SK-N-SH treated with all-trans-retinoic acid at 6 μM for 48 hours (cell line): ENCODE measurements around the gene AK3.

Experiments
- ATAC-seq: fragments of 200-7000 bp; cut with Tn5 transposase; 3 replicates; pipeline ENCODE4 v1.9.1; 2020; ENCODE audit warnings: mild to moderate bottlenecking, moderate library complexity
- ARNTL ChIP-seq: fragments of 450-650 bp; formaldehyde crosslinking; IDR thresholded peaks from 2 replicates; pipeline ENCODE4 v1.5.0; 2020; ENCODE audit warnings: low read depth, mild to moderate bottlenecking, moderate library complexity, borderline replicate concordance
- BACH2 ChIP-seq: fragments of 250-450 bp; sonication (Bioruptor Pico); IDR thresholded peaks from 2 replicates; pipeline ENCODE4 v1.9.0; 2021; ENCODE audit warnings: mild to moderate bottlenecking, borderline replicate concordance
- CSDC2 ChIP-seq: fragments of 250-450 bp; sonication (Bioruptor Pico); IDR thresholded peaks from 2 replicates; pipeline ENCODE4 v1.5.0; 2020; ENCODE audit warnings: mild to moderate bottlenecking, moderate library complexity
- ESRRG ChIP-seq: fragments of 250-450 bp; sonication (Bioruptor Pico); IDR thresholded peaks from 2 replicates; pipeline ENCODE4 v1.6.1; 2021; ENCODE audit warnings: mild to moderate bottlenecking
- GLIS3 ChIP-seq: fragments of 250-450 bp; sonication (Bioruptor Pico); IDR thresholded peaks from 2 replicates; pipeline ENCODE4 v1.5.0; 2020; ENCODE audit warnings: mild to moderate bottlenecking, moderate library complexity
- OSR1 ChIP-seq: fragments of 250-450 bp; sonication (Bioruptor Pico); IDR thresholded peaks from 2 replicates; pipeline ENCODE4 v1.8.0; 2022; ENCODE audit warnings: moderate library complexity, mild to moderate bottlenecking, inconsistent platforms
- PPARA ChIP-seq: fragments of 250-450 bp; sonication (Bioruptor Pico); IDR thresholded peaks from 2 replicates; pipeline ENCODE4 v1.5.0; 2020; ENCODE audit warnings: mild to moderate bottlenecking, borderline replicate concordance
- SNAI2 ChIP-seq: fragments of 250-450 bp; sonication (Bioruptor Pico); IDR thresholded peaks from 2 replicates; pipeline ENCODE4 v1.5.0; 2020; ENCODE audit warnings: mild to moderate bottlenecking, moderate library complexity
- TOX ChIP-seq: fragments of 250-450 bp; sonication (Bioruptor Pico); IDR thresholded peaks from 2 replicates; pipeline ENCODE4 v1.8.0; 2021; ENCODE audit warnings: mild to moderate bottlenecking, moderate library complexity, borderline replicate concordance
- ZFP3 ChIP-seq: fragments of 250-450 bp; sonication (Bioruptor Pico); IDR thresholded peaks from 2 replicates; pipeline ENCODE4 v1.5.0; 2020; ENCODE audit warnings: mild to moderate bottlenecking, moderate library complexity
- ZFP30 ChIP-seq: fragments of 450-650 bp; formaldehyde crosslinking; IDR thresholded peaks from 2 replicates; pipeline ENCODE4 v1.5.0; 2022; ENCODE audit warnings: mild to moderate bottlenecking, moderate library complexity
- ZNF565 ChIP-seq: fragments of 450-650 bp; formaldehyde crosslinking; conservative IDR thresholded peaks from 2 replicates; pipeline ENCODE4 v1.5.0; 2020; ENCODE audit warnings: low read depth, mild to moderate bottlenecking, moderate library complexity
- ZNF70 ChIP-seq: fragments of 450-650 bp; formaldehyde crosslinking; IDR thresholded peaks from 2 replicates; pipeline ENCODE4 v1.5.0; 2020; ENCODE audit warnings: mild to moderate bottlenecking, moderate library complexity
- ZNF8 ChIP-seq: fragments of 450-650 bp; formaldehyde crosslinking; IDR thresholded peaks from 2 replicates; pipeline ENCODE4 v1.5.0; 2020; ENCODE audit warnings: mild to moderate bottlenecking, moderate library complexity
- TF ChIP-seq, protein P1 (sequence below): fragments of 250-450 bp; sonication (Bioruptor Pico); IDR thresholded peaks from 2 replicates; pipeline ENCODE4 v1.5.0; 2020; ENCODE audit warnings: mild to moderate bottlenecking, moderate library complexity
- TF ChIP-seq, protein P2 (sequence below): fragments of 250-450 bp; sonication (Bioruptor Pico); IDR thresholded peaks from 2 replicates; pipeline ENCODE4 v1.8.0; 2020; ENCODE audit warnings: mild to moderate bottlenecking, moderate library complexity, borderline replicate concordance
- TF ChIP-seq, protein P3 (sequence below): fragments of 250-450 bp; sonication (Bioruptor Pico); IDR thresholded peaks from 2 replicates; pipeline ENCODE4 v1.8.0; 2021; ENCODE audit warnings: low read depth, mild to moderate bottlenecking, moderate library complexity, borderline replicate concordance
- TF ChIP-seq, protein P4 (sequence below): fragments of 250-450 bp; sonication (Bioruptor Pico); IDR thresholded peaks from 2 replicates; pipeline ENCODE4 v1.5.1; 2021; ENCODE audit warnings: mild to moderate bottlenecking, moderate library complexity
- TF ChIP-seq, protein P5 (sequence below): fragments of 250-450 bp; sonication (Bioruptor Pico); IDR thresholded peaks from 2 replicates; pipeline ENCODE4 v1.5.1; 2020; ENCODE audit warnings: low read depth, mild to moderate bottlenecking, moderate library complexity

Gene AK3

DNA sequence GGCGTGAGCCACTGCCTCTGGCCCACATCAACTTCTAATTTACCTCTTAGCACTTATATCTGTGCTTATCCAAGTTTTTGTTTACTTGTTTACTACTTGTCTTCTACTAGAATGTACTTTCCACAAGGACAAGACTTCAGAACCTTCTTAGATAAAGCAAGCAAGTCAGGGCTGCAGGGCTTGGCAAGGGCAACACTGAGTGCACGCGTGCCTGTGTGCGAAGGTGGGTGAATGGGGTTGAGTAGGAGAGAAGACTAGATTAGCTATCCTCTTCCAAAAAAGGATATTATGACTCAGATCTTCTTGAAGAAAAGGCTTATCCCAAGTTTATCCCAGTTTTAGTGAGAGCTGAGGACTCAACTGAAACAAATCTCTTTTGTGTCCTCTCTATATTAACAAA is 19.3 kb downstream of the AK3 start (continued):
- TF ChIP-seq, protein P1, sequence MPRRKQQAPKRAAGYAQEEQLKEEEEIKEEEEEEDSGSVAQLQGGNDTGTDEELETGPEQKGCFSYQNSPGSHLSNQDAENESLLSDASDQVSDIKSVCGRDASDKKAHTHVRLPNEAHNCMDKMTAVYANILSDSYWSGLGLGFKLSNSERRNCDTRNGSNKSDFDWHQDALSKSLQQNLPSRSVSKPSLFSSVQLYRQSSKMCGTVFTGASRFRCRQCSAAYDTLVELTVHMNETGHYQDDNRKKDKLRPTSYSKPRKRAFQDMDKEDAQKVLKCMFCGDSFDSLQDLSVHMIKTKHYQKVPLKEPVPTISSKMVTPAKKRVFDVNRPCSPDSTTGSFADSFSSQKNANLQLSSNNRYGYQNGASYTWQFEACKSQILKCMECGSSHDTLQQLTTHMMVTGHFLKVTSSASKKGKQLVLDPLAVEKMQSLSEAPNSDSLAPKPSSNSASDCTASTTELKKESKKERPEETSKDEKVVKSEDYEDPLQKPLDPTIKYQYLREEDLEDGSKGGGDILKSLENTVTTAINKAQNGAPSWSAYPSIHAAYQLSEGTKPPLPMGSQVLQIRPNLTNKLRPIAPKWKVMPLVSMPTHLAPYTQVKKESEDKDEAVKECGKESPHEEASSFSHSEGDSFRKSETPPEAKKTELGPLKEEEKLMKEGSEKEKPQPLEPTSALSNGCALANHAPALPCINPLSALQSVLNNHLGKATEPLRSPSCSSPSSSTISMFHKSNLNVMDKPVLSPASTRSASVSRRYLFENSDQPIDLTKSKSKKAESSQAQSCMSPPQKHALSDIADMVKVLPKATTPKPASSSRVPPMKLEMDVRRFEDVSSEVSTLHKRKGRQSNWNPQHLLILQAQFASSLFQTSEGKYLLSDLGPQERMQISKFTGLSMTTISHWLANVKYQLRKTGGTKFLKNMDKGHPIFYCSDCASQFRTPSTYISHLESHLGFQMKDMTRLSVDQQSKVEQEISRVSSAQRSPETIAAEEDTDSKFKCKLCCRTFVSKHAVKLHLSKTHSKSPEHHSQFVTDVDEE (CRISPR knock-in tag): no peak
- TF ChIP-seq ZNF8 (CRISPR knock-in tag) (no peak), ARNTL (CRISPR knock-in tag) (no peak)
- TF ChIP-seq, protein P2, sequence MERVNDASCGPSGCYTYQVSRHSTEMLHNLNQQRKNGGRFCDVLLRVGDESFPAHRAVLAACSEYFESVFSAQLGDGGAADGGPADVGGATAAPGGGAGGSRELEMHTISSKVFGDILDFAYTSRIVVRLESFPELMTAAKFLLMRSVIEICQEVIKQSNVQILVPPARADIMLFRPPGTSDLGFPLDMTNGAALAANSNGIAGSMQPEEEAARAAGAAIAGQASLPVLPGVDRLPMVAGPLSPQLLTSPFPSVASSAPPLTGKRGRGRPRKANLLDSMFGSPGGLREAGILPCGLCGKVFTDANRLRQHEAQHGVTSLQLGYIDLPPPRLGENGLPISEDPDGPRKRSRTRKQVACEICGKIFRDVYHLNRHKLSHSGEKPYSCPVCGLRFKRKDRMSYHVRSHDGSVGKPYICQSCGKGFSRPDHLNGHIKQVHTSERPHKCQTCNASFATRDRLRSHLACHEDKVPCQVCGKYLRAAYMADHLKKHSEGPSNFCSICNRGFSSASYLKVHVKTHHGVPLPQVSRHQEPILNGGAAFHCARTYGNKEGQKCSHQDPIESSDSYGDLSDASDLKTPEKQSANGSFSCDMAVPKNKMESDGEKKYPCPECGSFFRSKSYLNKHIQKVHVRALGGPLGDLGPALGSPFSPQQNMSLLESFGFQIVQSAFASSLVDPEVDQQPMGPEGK (CRISPR knock-in tag): no peak

DNA sequence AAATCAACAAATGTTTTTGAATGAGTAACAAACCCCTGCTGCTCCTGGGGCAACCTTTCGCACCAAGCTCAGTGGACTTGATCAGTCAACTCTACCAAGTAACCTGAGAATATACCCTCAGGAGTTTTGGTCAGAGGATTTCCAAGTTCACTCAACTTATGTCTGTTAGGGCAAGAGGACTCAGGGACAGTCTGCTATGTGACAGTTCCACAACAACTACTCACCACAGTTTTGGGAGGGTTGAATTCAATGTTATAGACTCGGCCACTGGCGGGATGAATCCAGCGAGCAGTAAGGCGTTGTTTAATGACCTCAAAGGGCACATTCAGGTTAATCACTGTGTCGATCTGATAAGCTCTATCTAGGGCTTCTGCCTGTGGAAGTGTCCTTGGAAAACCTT is 22.1 kb downstream of the AK3 start:
- TF ChIP-seq SNAI2 (CRISPR knock-in tag) (no peak), ZNF8 (CRISPR knock-in tag) (no peak), BACH2 (CRISPR knock-in tag) (no peak), ARNTL (CRISPR knock-in tag) (no peak), TOX (CRISPR knock-in tag) (no peak), GLIS3 (no peak), OSR1 (no peak), ZFP3 (CRISPR knock-in tag) (no peak), ZNF70 (CRISPR knock-in tag) (no peak), ZFP30 (CRISPR knock-in tag) (no peak), PPARA (CRISPR knock-in tag) (no peak), ZNF565 (CRISPR knock-in tag) (no peak), ESRRG (CRISPR knock-in tag) (no peak)
- TF ChIP-seq, protein P3, sequence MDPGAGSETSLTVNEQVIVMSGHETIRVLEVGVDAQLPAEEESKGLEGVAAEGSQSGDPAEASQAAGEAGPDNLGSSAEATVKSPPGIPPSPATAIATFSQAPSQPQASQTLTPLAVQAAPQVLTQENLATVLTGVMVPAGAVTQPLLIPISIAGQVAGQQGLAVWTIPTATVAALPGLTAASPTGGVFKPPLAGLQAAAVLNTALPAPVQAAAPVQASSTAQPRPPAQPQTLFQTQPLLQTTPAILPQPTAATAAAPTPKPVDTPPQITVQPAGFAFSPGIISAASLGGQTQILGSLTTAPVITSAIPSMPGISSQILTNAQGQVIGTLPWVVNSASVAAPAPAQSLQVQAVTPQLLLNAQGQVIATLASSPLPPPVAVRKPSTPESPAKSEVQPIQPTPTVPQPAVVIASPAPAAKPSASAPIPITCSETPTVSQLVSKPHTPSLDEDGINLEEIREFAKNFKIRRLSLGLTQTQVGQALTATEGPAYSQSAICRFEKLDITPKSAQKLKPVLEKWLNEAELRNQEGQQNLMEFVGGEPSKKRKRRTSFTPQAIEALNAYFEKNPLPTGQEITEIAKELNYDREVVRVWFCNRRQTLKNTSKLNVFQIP (CRISPR knock-in tag): no peak
- TF ChIP-seq, protein P4, sequence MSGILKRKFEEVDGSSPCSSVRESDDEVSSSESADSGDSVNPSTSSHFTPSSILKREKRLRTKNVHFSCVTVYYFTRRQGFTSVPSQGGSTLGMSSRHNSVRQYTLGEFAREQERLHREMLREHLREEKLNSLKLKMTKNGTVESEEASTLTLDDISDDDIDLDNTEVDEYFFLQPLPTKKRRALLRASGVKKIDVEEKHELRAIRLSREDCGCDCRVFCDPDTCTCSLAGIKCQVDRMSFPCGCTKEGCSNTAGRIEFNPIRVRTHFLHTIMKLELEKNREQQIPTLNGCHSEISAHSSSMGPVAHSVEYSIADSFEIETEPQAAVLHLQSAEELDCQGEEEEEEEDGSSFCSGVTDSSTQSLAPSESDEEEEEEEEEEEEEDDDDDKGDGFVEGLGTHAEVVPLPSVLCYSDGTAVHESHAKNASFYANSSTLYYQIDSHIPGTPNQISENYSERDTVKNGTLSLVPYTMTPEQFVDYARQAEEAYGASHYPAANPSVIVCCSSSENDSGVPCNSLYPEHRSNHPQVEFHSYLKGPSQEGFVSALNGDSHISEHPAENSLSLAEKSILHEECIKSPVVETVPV: no peak
- TF ChIP-seq, protein P5, sequence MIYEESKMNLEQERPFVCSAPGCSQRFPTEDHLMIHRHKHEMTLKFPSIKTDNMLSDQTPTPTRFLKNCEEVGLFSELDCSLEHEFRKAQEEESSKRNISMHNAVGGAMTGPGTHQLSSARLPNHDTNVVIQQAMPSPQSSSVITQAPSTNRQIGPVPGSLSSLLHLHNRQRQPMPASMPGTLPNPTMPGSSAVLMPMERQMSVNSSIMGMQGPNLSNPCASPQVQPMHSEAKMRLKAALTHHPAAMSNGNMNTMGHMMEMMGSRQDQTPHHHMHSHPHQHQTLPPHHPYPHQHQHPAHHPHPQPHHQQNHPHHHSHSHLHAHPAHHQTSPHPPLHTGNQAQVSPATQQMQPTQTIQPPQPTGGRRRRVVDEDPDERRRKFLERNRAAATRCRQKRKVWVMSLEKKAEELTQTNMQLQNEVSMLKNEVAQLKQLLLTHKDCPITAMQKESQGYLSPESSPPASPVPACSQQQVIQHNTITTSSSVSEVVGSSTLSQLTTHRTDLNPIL (CRISPR knock-in tag): no peak
- TF ChIP-seq, protein P2 (CRISPR knock-in tag): no peak
- no peak for ATAC-seq

DNA sequence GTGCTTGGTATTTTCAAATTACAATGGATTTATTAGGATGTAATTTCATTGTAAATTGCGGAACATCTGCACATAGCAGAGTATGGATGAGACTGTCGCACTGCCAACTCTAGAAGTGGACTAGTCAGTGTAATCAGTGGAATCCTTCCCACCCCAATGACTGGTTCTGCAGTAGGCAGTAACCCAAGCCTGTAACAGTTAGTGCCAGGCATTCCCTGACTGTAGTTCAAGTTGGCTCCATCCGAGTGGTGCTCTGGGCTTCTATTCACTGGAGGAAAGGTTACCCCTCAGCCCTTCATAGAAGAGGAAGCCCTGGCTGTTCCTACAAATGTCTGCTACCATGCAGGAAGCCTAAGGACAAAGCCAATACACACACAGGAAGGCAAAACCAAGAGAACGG is 23.2 kb downstream of the AK3 start:
- TF ChIP-seq, protein P2 (CRISPR knock-in tag): no peak
- TF ChIP-seq, protein P4: no peak
- TF ChIP-seq, protein P3 (CRISPR knock-in tag): no peak
- TF ChIP-seq, protein P5 (CRISPR knock-in tag): no peak
- no peak for TF ChIP-seq SNAI2 (CRISPR knock-in tag)
- TF ChIP-seq PPARA (CRISPR knock-in tag): no peak
- no peak for TF ChIP-seq CSDC2

More for the DNA sequence above, 23.2 kb downstream of the AK3 start:
- ATAC-seq: no peak
